Measurements from ENCODE around the gene WDTC1. TPM values are rescaled to one million over a fixed set of nuclear protein-coding genes. Genes with fewer than 3 reads are reported as not detected.

WDTC1 gene
- total RNA-seq, 1 donor from 2014 or later: 53.8 TPM

DNA sequence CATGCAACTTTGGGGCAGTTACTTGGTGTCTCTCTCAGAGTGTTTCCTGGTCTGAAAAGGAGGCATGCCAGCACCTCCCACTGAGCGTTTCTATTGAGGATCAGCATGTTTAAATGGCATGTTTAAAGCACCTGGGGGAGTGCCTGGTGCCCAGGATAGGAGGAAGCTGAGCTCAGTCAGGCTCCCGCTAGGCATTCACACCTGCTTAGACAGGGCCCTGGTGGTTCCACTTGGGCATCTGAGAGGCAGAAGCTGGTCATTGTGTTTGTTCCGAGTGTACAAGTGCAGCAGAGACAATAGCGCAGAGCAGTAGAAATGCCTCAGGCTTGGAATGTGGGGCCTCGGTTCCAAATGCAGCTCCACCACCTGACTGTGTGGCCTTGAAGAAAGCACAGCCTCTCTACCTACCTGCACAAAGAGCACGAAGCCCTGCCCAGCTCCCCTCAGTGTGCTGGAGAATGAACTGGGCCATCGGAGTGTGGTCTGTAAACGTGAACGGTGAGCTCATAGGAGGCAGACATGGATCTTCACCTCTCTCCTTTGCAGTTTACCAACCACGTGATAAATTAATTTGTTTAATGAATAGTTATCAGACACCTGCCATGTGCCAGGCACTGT lies 67.3 kb downstream of the WDTC1 start:
- no peak for DNase-seq (ENCODE audit: low spot score, unreplicated experiment)
- Mint-ChIP-seq H3K4me1 (ENCODE audit: low read depth) (peaks cover 3% of the 10 kb centered on the region), H3K27me3 (no peaks in the 10 kb centered on the region), H3K36me3 (ENCODE audit: insufficient read depth) (peaks cover 5% of the 10 kb centered on the region), H3K27ac (no peak overlapping the region), H3K9me3 (ENCODE audit: low read depth) (no peaks in the 10 kb centered on the region), H3K4me3 (ENCODE audit: low read depth) (no peak overlapping the region)
- TF ChIP-seq, protein P1, sequence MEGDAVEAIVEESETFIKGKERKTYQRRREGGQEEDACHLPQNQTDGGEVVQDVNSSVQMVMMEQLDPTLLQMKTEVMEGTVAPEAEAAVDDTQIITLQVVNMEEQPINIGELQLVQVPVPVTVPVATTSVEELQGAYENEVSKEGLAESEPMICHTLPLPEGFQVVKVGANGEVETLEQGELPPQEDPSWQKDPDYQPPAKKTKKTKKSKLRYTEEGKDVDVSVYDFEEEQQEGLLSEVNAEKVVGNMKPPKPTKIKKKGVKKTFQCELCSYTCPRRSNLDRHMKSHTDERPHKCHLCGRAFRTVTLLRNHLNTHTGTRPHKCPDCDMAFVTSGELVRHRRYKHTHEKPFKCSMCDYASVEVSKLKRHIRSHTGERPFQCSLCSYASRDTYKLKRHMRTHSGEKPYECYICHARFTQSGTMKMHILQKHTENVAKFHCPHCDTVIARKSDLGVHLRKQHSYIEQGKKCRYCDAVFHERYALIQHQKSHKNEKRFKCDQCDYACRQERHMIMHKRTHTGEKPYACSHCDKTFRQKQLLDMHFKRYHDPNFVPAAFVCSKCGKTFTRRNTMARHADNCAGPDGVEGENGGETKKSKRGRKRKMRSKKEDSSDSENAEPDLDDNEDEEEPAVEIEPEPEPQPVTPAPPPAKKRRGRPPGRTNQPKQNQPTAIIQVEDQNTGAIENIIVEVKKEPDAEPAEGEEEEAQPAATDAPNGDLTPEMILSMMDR (IDR thresholded peaks at IDR 0.05; ENCODE audit: unreplicated experiment): no peak

DNA sequence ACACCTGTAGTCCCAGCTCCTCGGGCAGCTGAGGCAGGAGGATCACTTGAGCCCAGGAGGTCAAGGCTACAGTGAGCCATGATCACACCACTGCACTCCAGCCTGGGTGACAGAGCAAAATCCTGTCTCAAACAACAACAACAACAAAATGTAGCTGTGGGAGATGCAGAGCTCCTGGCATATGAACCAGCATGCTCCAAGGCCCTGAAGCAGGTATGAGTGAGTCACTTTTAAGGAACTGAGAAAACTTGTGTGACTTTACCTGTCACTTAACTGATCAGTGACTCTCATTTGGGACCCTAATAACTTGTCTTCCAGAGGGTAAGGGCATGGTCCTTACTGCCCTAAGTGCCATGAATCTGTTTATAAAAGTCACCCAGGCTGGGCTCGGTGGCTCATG lies 68.2 kb downstream of the WDTC1 start:
- Mint-ChIP-seq H3K4me1 (ENCODE audit: low read depth) (peaks cover 3% of the 10 kb centered on the region), H3K36me3 (ENCODE audit: insufficient read depth) (peaks cover 5% of the 10 kb centered on the region), H3K4me3 (ENCODE audit: low read depth) (no peak overlapping the region), H3K27ac (no peak overlapping the region), H3K27me3 (no peaks in the 10 kb centered on the region), H3K9me3 (ENCODE audit: low read depth) (no peaks in the 10 kb centered on the region)
- no peak for DNase-seq (ENCODE audit: low spot score, unreplicated experiment)
- TF ChIP-seq, protein P1 (IDR thresholded peaks at IDR 0.05; ENCODE audit: unreplicated experiment): no peak

DNA sequence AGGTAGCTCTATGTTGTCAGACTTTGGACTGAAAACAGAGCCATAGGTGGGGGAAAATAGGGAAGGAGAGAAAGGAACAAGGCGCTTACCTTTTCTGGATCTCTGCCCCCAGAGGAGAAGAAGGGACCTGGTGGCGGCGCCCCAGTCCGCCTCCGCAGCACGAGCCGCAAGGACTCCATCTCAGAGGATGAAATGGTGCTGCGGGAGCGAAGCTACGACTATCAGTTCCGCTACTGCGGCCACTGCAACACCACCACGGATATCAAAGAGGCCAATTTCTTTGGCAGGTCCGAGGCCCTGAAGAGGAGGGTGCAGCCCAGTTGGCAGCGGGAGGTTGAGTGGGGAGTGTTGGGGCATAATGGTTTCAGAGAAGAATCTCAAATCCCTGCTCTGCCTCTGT lies 69.1 kb downstream of the WDTC1 start:
- peaks cover 5% of the 10 kb centered on the region for H3K36me3 Mint-ChIP-seq (ENCODE audit: insufficient read depth)
- no peak overlapping the region for H3K27ac Mint-ChIP-seq
- TF ChIP-seq, protein P1 (IDR thresholded peaks at IDR 0.05; ENCODE audit: unreplicated experiment): no peak
- no peak for DNase-seq (ENCODE audit: low spot score, unreplicated experiment)
- H3K9me3 Mint-ChIP-seq (ENCODE audit: low read depth): no peaks in the 10 kb centered on the region
- no peaks in the 10 kb centered on the region for H3K27me3 Mint-ChIP-seq
- H3K4me1 Mint-ChIP-seq (ENCODE audit: low read depth): peaks cover 3% of the 10 kb centered on the region
- H3K4me3 Mint-ChIP-seq (ENCODE audit: low read depth): no peak overlapping the region

DNA sequence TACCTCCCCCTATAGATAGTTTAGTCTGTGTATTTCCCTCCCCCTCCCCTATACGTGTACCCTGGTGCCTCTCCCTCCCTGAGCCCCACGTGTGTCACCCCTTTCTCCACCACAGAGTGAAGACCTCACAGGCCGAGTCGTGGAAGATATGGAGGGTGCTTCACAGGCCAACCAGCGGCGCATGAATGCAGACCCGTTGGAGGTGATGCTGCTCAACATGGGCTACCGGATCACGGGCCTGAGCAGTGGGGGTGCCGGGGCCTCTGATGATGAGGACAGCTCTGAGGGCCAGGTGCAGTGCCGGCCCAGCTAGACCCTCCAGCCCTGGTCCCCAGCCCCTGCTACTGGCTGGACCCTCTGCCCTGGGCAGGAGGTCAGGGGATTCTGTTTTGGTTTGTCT lies 71.6 kb downstream of the WDTC1 start:
- H3K9me3 Mint-ChIP-seq (ENCODE audit: low read depth): no peaks in the 10 kb centered on the region
- H3K27ac Mint-ChIP-seq: no peak overlapping the region
- TF ChIP-seq, protein P1 (IDR thresholded peaks at IDR 0.05; ENCODE audit: unreplicated experiment): no peak
- peaks cover 3% of the 10 kb centered on the region for H3K36me3 Mint-ChIP-seq (ENCODE audit: insufficient read depth)
- no peak for DNase-seq (ENCODE audit: low spot score, unreplicated experiment)
- H3K4me1 Mint-ChIP-seq (ENCODE audit: low read depth): no peaks in the 10 kb centered on the region
- no peak overlapping the region for H3K4me3 Mint-ChIP-seq (ENCODE audit: low read depth)
- no peaks in the 10 kb centered on the region for H3K27me3 Mint-ChIP-seq

DNA sequence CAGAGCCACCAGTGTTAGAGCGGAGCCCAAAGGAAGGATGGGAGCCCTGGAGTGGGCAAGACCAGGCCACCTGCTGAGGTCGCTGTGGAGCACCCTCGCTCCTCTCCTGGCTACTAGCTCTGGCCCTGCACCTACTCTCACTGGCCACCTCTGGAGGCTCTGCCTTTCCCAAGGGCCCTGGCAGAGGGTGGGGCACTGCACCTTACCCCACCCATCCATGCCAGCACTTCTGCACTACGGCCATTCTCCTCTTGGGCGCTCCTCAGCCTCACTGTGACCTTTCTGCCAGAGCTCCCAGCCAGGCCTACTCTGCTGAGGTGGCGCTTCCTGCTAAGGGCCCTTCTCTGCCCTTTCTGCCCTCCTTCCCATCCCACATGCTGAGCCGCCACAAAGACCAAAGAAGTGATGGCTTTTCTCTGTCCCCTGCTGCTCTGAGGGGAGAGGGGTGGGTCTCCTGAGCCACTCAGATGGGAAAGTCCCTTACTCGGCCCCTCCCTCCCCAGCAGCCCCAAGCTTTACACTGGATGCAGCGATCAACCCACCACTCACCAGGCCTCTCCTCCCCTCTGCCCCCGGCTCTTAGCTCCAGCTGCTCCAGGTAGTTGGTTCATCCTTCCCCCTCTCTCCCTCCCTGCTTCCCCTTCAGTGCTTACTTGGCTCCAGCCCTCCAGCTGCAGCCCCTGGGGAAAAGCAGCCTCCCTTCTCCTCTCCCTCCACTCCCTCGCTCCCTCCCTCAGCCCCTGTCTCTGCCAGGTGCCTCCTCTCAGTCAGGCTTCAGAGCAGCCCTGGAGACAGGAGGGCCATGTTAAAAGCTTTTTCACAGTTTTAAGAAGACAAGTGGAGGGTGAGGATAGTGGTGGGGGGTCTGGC lies 72.7 kb downstream of the WDTC1 start:
- no peaks in the 10 kb centered on the region for H3K27me3 Mint-ChIP-seq
- H3K4me1 Mint-ChIP-seq (ENCODE audit: low read depth): no peaks in the 10 kb centered on the region
- H3K27ac Mint-ChIP-seq: no peak overlapping the region
- H3K4me3 Mint-ChIP-seq (ENCODE audit: low read depth): no peak overlapping the region
- DNase-seq (ENCODE audit: low spot score, unreplicated experiment): no peak
- TF ChIP-seq, protein P1 (IDR thresholded peaks at IDR 0.05; ENCODE audit: unreplicated experiment): no peak
- H3K9me3 Mint-ChIP-seq (ENCODE audit: low read depth): no peaks in the 10 kb centered on the region
- H3K36me3 Mint-ChIP-seq (ENCODE audit: insufficient read depth): peaks cover 3% of the 10 kb centered on the region

Data from progenitor cell of endocrine pancreas (in vitro differentiated cells).